A549 (cell line): ENCODE data around the gene POC1B. TPM values are rescaled to one million over a fixed set of nuclear protein-coding genes. Genes with fewer than 3 reads are reported as not detected.

Source experiments
- ATAC-seq, 2 experiments: fragments of 200-7000 bp in 1 of 2; fragments of >200 bp in 1 of 2; cut with Nextera tagmentation in 1 of 2; cut with Tn5 transposase in 1 of 2; 3 replicates each; pipeline versions ENCODE4 v1.8.0 to v1.9.1; 2018 to 2020; ENCODE audit warnings: mild to moderate bottlenecking in 1 of 2, moderate library complexity in 1 of 2
- CTCF ChIA-PET: fragments of 300-600 bp; sonication (Branson Sonifier 250); formaldehyde crosslinking; extraction: SDS; loops from one replicate; lab custom pipeline; 2021; ENCODE audit warnings: antibody characterized with exemption, inconsistent platforms; lab: Yijun Ruan, JAX
- POLR2A ChIA-PET: fragments of 350-600 bp; formaldehyde crosslinking; extraction: SDS; loops from one replicate; lab custom pipeline; 2021; ENCODE audit warnings: antibody characterized with exemption, inconsistent platforms; lab: Yijun Ruan, JAX
- DNase-seq, 2 experiments: peaks; one replicate each; pipeline versions ENCODE4 v3.0.0 to v3.0.0-alpha.2; 2011 to 2016; ENCODE audit warnings: low read depth in 1 of 2, low spot score in 1 of 2
- FAIRE-seq: peaks from 2 replicates; lab custom pipeline; 2011; peaks lifted over from hg19 to GRCh38; lab: Jason Lieb, UNC
- H3K27ac ChIP-seq, 2 experiments: fragments of >200 bp; sonication (Bioruptor Twin); formaldehyde crosslinking; 3 replicates each; pipeline ENCODE4 v1.5.1; 2016 to 2017
- H3K4me1 ChIP-seq: fragments of >200 bp; sonication (Bioruptor Twin); formaldehyde crosslinking; 3 replicates; pipeline ENCODE4 v1.6.1; 2016
- H3K4me2 ChIP-seq: fragments of >200 bp; sonication (Bioruptor Twin); formaldehyde crosslinking; 3 replicates; pipeline ENCODE4 v1.6.1; 2016
- H3K4me3 ChIP-seq: fragments of >200 bp; sonication (Bioruptor Twin); formaldehyde crosslinking; 3 replicates; pipeline ENCODE4 v1.5.1; 2016
- H3K9me3 ChIP-seq: fragments of >200 bp; sonication (Bioruptor Twin); formaldehyde crosslinking; 3 replicates; pipeline ENCODE4 v1.6.1; 2016
- ATOH8 ChIP-seq: fragments of 250-450 bp; sonication (Bioruptor Pico); IDR thresholded peaks from 2 replicates; pipeline ENCODE4 v1.5.0; 2020; ENCODE audit warnings: low read depth, mild to moderate bottlenecking, moderate library complexity
- BCL3 ChIP-seq: fragments of >200 bp; sonication (Bioruptor Twin); formaldehyde crosslinking; IDR thresholded peaks from 3 replicates; pipeline ENCODE4 v1.6.1; 2016
- CBX2 ChIP-seq: fragments of 200-600 bp; sonication (generic); IDR thresholded peaks from 2 replicates; pipeline ENCODE4 v1.6.1; 2016; ENCODE audit warnings: low read depth, mild to moderate bottlenecking, borderline replicate concordance
- CHD2 ChIP-seq: fragments of 150-350 bp; IDR thresholded peaks from 2 replicates; pipeline ENCODE4 v1.6.1; 2014; ENCODE audit warnings: low read length; ENCODE audit not compliant: partially characterized antibody
- CHD4 ChIP-seq: fragments of 200-600 bp; sonication (generic); IDR thresholded peaks from 2 replicates; pipeline ENCODE4 v1.6.1; 2016; ENCODE audit warnings: antibody characterized with exemption, mild to moderate bottlenecking, borderline replicate concordance
- CTCF ChIP-seq: fragments of >200 bp; sonication (Bioruptor Twin); formaldehyde crosslinking; IDR thresholded peaks from 3 replicates; pipeline ENCODE4 v1.5.1; 2016
- EHF ChIP-seq: fragments of 250-450 bp; sonication (Bioruptor Pico); IDR thresholded peaks from 2 replicates; pipeline ENCODE4 v1.5.0; 2020; ENCODE audit warnings: mild to moderate bottlenecking
- EHMT2 ChIP-seq: fragments of 200-600 bp; sonication (generic); IDR thresholded peaks from 2 replicates; pipeline ENCODE4 v1.6.1; 2016; ENCODE audit warnings: antibody characterized with exemption, low read depth, mild to moderate bottlenecking, moderate library complexity
- ELK1 ChIP-seq: fragments of 150-350 bp; IDR thresholded peaks from 2 replicates; pipeline ENCODE4 v1.6.1; 2014; ENCODE audit warnings: low read depth, mild to moderate bottlenecking, low read length
- EP300 ChIP-seq, 2 experiments: fragments of >200 bp; sonication (Bioruptor Twin); formaldehyde crosslinking; IDR thresholded peaks; 2 replicates in 1 of 2; 3 replicates in 1 of 2; pipeline ENCODE4 v1.6.1; 2016 to 2017
- FOXS1 ChIP-seq: fragments of 250-450 bp; sonication (Bioruptor Pico); IDR thresholded peaks from 2 replicates; pipeline ENCODE4 v1.5.0; 2020; ENCODE audit warnings: mild to moderate bottlenecking, moderate library complexity
- GATA3 ChIP-seq: IDR thresholded peaks from 2 replicates; pipeline ENCODE4 v1.6.1; 2012; ENCODE audit warnings: borderline replicate concordance
- HEYL ChIP-seq: fragments of 250-450 bp; sonication (Bioruptor Pico); IDR thresholded peaks from 2 replicates; pipeline ENCODE4 v1.8.0; 2021; ENCODE audit warnings: mild to moderate bottlenecking, moderate library complexity
- HMGXB4 ChIP-seq: fragments of 250-450 bp; sonication (Bioruptor Pico); IDR thresholded peaks from 2 replicates; pipeline ENCODE4 v1.5.0; 2021; ENCODE audit warnings: mild to moderate bottlenecking, moderate library complexity, borderline replicate concordance
- HOXA7 ChIP-seq: fragments of 250-450 bp; sonication (Bioruptor Pico); IDR thresholded peaks from 2 replicates; pipeline ENCODE4 v1.5.0; 2020; ENCODE audit warnings: mild to moderate bottlenecking, moderate library complexity
- HOXB5 ChIP-seq: fragments of 250-450 bp; sonication (Bioruptor Pico); IDR thresholded peaks from 2 replicates; pipeline ENCODE4 v1.5.0; 2020; ENCODE audit warnings: mild to moderate bottlenecking, moderate library complexity
- JUN ChIP-seq, 2 experiments: fragments of >200 bp; sonication (Bioruptor Twin); formaldehyde crosslinking; IDR thresholded peaks; 2 replicates in 1 of 2; 3 replicates in 1 of 2; pipeline ENCODE4 v1.6.1; 2016 to 2017
- JUNB ChIP-seq: fragments of >200 bp; sonication (Bioruptor Twin); formaldehyde crosslinking; IDR thresholded peaks from 2 replicates; pipeline ENCODE4 v1.6.1; 2016
- KDM1A ChIP-seq: fragments of 200-600 bp; sonication (generic); IDR thresholded peaks from 2 replicates; pipeline ENCODE4 v1.6.1; 2016; ENCODE audit warnings: low read depth, mild to moderate bottlenecking
- KDM5A ChIP-seq: fragments of 200-600 bp; sonication (generic); IDR thresholded peaks from 2 replicates; pipeline ENCODE4 v1.6.1; 2016; ENCODE audit warnings: antibody characterized with exemption, mild to moderate bottlenecking
- MAZ ChIP-seq: fragments of 150-350 bp; IDR thresholded peaks from 2 replicates; pipeline ENCODE4 v1.6.1; 2014; ENCODE audit warnings: antibody characterized with exemption, low read depth, low read length, borderline replicate concordance
- NFE2L2 ChIP-seq: fragments of 150-350 bp; conservative IDR thresholded peaks from 2 replicates; pipeline ENCODE4 v1.6.1; 2014; ENCODE audit warnings: low read length
- NPAS2 ChIP-seq: fragments of 250-450 bp; sonication (Bioruptor Pico); IDR thresholded peaks from 2 replicates; pipeline ENCODE4 v1.8.0; 2022; ENCODE audit warnings: mild to moderate bottlenecking, moderate library complexity, borderline replicate concordance
- POLR2AphosphoS2 ChIP-seq: conservative IDR thresholded peaks from 2 replicates; pipeline ENCODE4 v1.6.1; 2012; ENCODE audit warnings: low read length, improper control_type of control experiment, inconsistent platforms
- SMC3 ChIP-seq: fragments of >200 bp; sonication (Bioruptor Twin); formaldehyde crosslinking; IDR thresholded peaks from 3 replicates; pipeline ENCODE4 v1.6.1; 2018; ENCODE audit warnings: inconsistent platforms
- SREBF2 ChIP-seq: fragments of 450-650 bp; IDR thresholded peaks from 2 replicates; pipeline ENCODE4 v1.6.1; 2014; ENCODE audit warnings: mild to moderate bottlenecking, moderate library complexity
- TFCP2L1 ChIP-seq: fragments of 250-450 bp; sonication (Bioruptor Pico); IDR thresholded peaks from 2 replicates; pipeline ENCODE4 v1.5.0; 2021; ENCODE audit warnings: mild to moderate bottlenecking
- TP53 ChIP-seq: fragments of 250-450 bp; sonication (Bioruptor Pico); IDR thresholded peaks from 2 replicates; pipeline ENCODE4 v1.5.0; 2021; ENCODE audit warnings: mild to moderate bottlenecking, moderate library complexity
- USF2 ChIP-seq: fragments of 450-650 bp; IDR thresholded peaks from 2 replicates; pipeline ENCODE4 v1.6.1; 2014; ENCODE audit warnings: antibody characterized with exemption
- ZC3H11A ChIP-seq: fragments of 450-650 bp; IDR thresholded peaks from 2 replicates; pipeline ENCODE4 v1.6.1; 2014; ENCODE audit warnings: antibody characterized with exemption, mild to moderate bottlenecking
- ZSCAN20 ChIP-seq: fragments of 250-450 bp; sonication (Bioruptor Pico); IDR thresholded peaks from 2 replicates; pipeline ENCODE4 v1.8.0; 2022; ENCODE audit warnings: mild to moderate bottlenecking, moderate library complexity
- WGBS: methylation state at CpG from one replicate; pipeline ENCODE4 v1.1.6; 2017; ENCODE audit errors: missing lambda C conversion rate; 5-methylcytosine and 5-hydroxymethylcytosine counted together
- polyA plus RNA-seq, 4 experiments: library from polyadenylated mRNA; depleted of rRNA in 3 of 4; stranded (reverse); fragments of >200 nt; fragmentation: RNase III in 1 of 4; extraction: RNeasy Plus Mini Kit Qiagen cat#74134 plus additional on column Dnase treatment in 1 of 4; gene quantifications; 2 replicates in 3 of 4; 3 replicates in 1 of 4; pipeline ENCODE4 v1.2.3, GENCODE V29; 2011 to 2017

POC1B gene
- polyA plus RNA-seq, 2 of the 4 experiments (the other 2 are of a cell fraction): 10.8 to 38.6 TPM

GRCh38 chr12:89448951-89449371 is 76.9 kb downstream of the POC1B start:
- ChIA-PET CTCF (no interaction called here), POLR2A (no interaction called here)
- DNase-seq (no peak), FAIRE-seq (no peak), ATAC-seq (no peak)
- Histone ChIP-seq H3K4me2 (no peak overlapping the region), H3K27ac (no peak overlapping the region), H3K9me3 (no peaks in the 10 kb centered on the region), H3K4me1 (peaks cover 15% of the 10 kb centered on the region; the same call in 2 of the 3 replicates), H3K4me3 (no peak overlapping the region)
- WGBS: 87% methylated on average over 2 of the region's 2 CpGs
- TF ChIP-seq CHD4 (no peak), SREBF2 (no peak), POLR2AphosphoS2 (no peak), TFCP2L1 (CRISPR knock-in tag) (no peak), HEYL (no peak), USF2 (no peak), KDM1A (no peak), EHMT2 (no peak), JUN (IDR thresholded peaks at IDR 0.05) (no peak), ZC3H11A (no peak), KDM5A (no peak), FOXS1 (CRISPR knock-in tag) (no peak), ZSCAN20 (CRISPR knock-in tag) (no peak)

GRCh38 chr12:89448526-89448925 is 77.3 kb downstream of the POC1B start:
- CTCF ChIA-PET: interaction anchor here (0.9 kb wide), 1 partner anchor 10 kb away, joined by 3 read pairs; no protein-coding TSS in a partner anchor
- POLR2A ChIA-PET: no interaction called here
- DNase-seq (no peak), FAIRE-seq (no peak), ATAC-seq (no peak)
- H3K27ac ChIP-seq: no peak overlapping the region
- H3K4me1 ChIP-seq: peaks cover 15% of the 10 kb centered on the region; the same call in 2 of the 3 replicates
- TF ChIP-seq CHD2 (no peak), CTCF (no peak), BCL3 (no peak), KDM1A (no peak), SMC3 (no peak), EHF (no peak), NFE2L2 (no peak), CBX2 (no peak), EP300 (IDR thresholded peaks at IDR 0.05) (no peak), JUNB (no peak), GATA3 (no peak), ATOH8 (CRISPR knock-in tag) (no peak), ELK1 (no peak), HMGXB4 (CRISPR knock-in tag) (no peak), HOXB5 (CRISPR knock-in tag) (no peak), SREBF2 (no peak), NPAS2 (CRISPR knock-in tag) (no peak), HOXA7 (CRISPR knock-in tag) (no peak), MAZ (no peak), TP53 (CRISPR knock-in tag) (no peak)
- no peaks in the 10 kb centered on the region for H3K9me3 ChIP-seq
- no peak overlapping the region for H3K4me2 ChIP-seq
- no peak overlapping the region for H3K4me3 ChIP-seq
